ENCODE results near the gene TMPRSS12. TPM values are rescaled to one million over a fixed set of nuclear protein-coding genes. Genes with fewer than 3 reads are reported as not detected.
"Not testable (repeated sequence)": the region's sequence is repeated elsewhere in the genome, so short reads cannot be mapped to it uniquely, and the experiment has no call there.

TMPRSS12 gene
- total RNA-seq, 2 donors from 2014 or later: not detected

DNA sequence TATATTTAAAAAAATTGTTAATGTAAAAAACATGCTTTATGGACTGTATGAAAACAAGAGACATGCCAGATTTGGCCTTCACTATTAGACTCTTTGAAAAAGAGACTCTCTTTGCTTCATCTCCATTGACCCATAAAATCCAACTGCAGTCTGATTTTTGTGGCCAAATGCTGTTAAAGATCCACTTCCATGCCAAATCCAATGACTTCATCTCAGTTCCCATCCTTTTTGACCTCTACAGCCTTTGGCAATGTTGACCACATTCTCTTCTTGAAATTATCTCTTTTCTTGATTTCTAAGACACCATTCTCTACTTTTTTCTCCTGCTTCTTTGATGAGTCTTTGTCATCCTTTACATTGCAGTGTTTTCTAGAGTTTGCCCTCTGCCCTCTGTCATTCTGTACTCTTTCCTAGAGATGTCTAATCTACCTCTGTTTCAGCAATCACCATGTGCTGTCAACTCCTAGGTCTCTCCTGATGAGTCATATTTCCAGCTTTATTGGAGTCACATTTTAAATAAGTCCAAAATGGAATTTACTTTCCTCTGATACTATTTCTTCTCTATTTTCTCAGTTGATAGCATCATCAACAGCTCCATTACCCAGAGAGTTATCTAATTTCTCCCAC lies 2.4 kb downstream of the TMPRSS12 start:
- DNase-seq (ENCODE audit: low spot score) (no peak), ATAC-seq (ENCODE audit: insufficient number of reproducible peaks, low FRiP score, low read depth) (no peak)
- TF ChIP-seq, protein P1, sequence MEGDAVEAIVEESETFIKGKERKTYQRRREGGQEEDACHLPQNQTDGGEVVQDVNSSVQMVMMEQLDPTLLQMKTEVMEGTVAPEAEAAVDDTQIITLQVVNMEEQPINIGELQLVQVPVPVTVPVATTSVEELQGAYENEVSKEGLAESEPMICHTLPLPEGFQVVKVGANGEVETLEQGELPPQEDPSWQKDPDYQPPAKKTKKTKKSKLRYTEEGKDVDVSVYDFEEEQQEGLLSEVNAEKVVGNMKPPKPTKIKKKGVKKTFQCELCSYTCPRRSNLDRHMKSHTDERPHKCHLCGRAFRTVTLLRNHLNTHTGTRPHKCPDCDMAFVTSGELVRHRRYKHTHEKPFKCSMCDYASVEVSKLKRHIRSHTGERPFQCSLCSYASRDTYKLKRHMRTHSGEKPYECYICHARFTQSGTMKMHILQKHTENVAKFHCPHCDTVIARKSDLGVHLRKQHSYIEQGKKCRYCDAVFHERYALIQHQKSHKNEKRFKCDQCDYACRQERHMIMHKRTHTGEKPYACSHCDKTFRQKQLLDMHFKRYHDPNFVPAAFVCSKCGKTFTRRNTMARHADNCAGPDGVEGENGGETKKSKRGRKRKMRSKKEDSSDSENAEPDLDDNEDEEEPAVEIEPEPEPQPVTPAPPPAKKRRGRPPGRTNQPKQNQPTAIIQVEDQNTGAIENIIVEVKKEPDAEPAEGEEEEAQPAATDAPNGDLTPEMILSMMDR (IDR thresholded peaks at IDR 0.05): no peak
- Histone ChIP-seq H3K9me3 (no peaks in the 10 kb centered on the region), H3K36me3 (no peaks in the 10 kb centered on the region), H3K4me3 (no peak overlapping the region), H3K27me3 (replicated peaks; ENCODE audit: insufficient read depth) (no peaks in the 10 kb centered on the region), H3K4me1 (ENCODE audit: control insufficient read depth in 1 of 2, low read depth in 2 of 2) (no peaks in the 10 kb centered on the region), H3K27ac (no peak overlapping the region)

DNA sequence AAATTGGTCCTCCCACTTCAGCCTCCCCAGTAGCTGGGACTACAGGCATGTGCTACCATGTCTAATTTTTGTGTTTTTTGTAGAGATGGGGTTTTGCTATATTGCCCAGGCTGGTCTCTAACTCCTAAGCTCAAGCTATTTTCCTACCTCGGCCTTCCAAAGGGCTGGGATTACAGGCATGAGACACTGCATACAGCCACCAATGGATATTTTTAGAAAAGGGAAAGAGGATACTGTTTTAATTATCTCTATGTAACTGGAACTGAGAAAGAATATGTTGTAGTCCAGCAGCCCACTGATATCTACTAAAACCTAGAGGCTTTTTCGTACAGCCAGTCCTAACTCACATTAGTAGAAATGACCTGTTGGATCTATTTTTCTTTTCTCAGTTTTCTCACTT lies 6.2 kb downstream of the TMPRSS12 start:
- ATAC-seq (ENCODE audit: insufficient number of reproducible peaks, low FRiP score, low read depth): no peak
- H3K27me3 ChIP-seq (replicated peaks; ENCODE audit: insufficient read depth): no peaks in the 10 kb centered on the region
- TF ChIP-seq, protein P1 (IDR thresholded peaks at IDR 0.05): no peak
- DNase-seq (ENCODE audit: low spot score): no peak
- H3K27ac ChIP-seq: no peak overlapping the region
- no peaks in the 10 kb centered on the region for H3K36me3 ChIP-seq
- H3K4me3 ChIP-seq: no peak overlapping the region
- H3K9me3 ChIP-seq: no peaks in the 10 kb centered on the region
- no peaks in the 10 kb centered on the region for H3K4me1 ChIP-seq (ENCODE audit: control insufficient read depth in 1 of 2, low read depth in 2 of 2)

DNA sequence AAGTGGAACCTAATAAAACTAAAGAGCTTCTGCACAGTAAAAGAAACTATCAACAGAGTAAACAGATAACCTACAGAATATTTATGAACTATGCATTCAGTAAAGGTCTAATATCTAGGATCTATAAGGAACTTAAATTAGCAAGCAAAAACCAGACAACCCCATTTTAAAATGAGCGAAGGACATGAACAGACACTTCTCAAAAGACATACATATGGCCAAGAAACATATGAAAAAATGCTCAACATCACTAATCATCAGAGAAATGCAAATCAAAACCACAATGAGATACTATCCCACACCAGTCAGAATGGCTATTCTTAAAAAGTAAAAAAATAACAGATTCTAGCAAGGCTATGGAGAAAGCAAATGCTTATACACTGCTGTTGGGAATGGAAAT lies 12.5 kb downstream of the TMPRSS12 start:
- not testable (repeated sequence) for H3K4me3 ChIP-seq; H3K27me3 ChIP-seq (replicated peaks; ENCODE audit: insufficient read depth); H3K36me3 ChIP-seq; DNase-seq (ENCODE audit: low spot score); H3K4me1 ChIP-seq (ENCODE audit: control insufficient read depth in 1 of 2, low read depth in 2 of 2); H3K27ac ChIP-seq; H3K9me3 ChIP-seq; ATAC-seq (ENCODE audit: insufficient number of reproducible peaks, low FRiP score, low read depth)

DNA sequence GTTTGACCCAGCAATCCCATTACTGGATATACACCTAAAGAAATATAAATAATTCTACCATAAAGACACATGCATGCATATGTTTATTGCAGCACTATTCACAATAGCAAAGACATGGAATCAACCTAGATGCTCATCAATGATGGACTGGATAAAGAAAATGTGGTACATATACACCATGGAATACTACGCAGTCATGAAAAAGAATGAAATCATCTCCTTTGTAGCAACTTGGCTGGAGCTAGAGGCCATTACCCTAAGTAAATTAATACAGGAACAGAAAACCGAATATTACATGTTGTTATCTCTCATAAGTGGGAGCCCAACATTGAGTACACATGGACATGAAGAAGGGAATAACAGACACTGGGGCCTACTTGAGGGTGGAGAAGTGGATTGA lies 13.0 kb downstream of the TMPRSS12 start:
- H3K27me3 ChIP-seq (replicated peaks; ENCODE audit: insufficient read depth); ATAC-seq (ENCODE audit: insufficient number of reproducible peaks, low FRiP score, low read depth); DNase-seq (ENCODE audit: low spot score); H3K4me3 ChIP-seq; H3K36me3 ChIP-seq; H3K9me3 ChIP-seq; H3K4me1 ChIP-seq (ENCODE audit: control insufficient read depth in 1 of 2, low read depth in 2 of 2); H3K27ac ChIP-seq: not testable (repeated sequence)

DNA sequence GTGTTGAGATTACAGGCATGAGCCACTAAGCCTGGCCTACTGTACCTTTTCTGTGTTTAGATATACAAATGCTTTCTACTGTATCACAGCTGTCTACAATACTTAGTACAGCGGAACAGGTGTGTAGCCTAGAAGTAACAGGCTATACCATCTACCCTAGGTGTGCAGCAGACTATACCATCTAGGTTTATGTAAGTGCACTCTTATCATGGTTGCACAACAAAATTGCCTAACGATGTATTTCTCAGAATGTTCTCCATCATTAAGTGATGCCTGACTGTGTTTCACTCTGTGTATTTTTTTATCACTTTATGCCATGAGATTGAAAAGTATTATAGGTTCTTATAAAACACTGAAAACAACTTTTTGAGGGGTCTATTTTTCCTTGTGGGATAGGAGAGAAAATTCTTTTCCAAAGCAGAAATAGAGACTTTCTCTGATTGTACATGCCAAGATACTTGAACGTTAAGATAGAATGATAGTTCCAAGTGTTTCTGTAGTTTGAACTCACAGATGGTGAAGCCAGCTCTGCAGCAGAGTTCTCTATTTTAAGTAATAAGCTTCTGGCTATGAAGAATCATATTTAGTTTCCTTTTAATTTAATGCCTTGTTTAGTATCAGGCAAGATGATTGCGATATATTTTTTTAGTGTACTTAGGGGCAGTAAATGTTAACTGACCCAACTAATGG lies 17.0 kb downstream of the TMPRSS12 start:
- ATAC-seq (ENCODE audit: insufficient number of reproducible peaks, low FRiP score, low read depth): no peak
- Histone ChIP-seq H3K4me3 (no peak overlapping the region), H3K9me3 (no peaks in the 10 kb centered on the region), H3K36me3 (no peaks in the 10 kb centered on the region), H3K27me3 (replicated peaks; ENCODE audit: insufficient read depth) (no peaks in the 10 kb centered on the region), H3K27ac (no peak overlapping the region), H3K4me1 (ENCODE audit: control insufficient read depth in 1 of 2, low read depth in 2 of 2) (no peaks in the 10 kb centered on the region)
- no peak for DNase-seq (ENCODE audit: low spot score)
- TF ChIP-seq, protein P1 (IDR thresholded peaks at IDR 0.05): no peak

DNA sequence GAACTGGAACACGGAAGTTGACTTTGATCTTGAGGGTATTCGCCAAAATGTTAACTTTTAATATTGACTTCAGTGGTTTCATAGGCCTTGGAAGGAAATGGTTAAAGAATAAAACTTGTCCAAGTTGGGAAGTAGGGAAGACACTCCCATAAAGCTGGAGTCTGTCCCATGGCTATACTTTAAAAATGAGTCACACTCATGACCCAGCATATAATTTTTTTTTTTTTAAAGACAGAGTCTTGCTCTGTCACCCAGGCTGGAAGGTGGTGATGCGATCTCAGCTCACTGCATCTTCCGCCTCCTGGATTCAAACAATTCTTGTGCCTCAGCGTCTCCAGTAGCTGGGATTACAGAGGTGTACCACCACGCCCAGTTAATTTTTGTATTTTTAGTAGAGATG lies 19.6 kb downstream of the TMPRSS12 start:
- TF ChIP-seq, protein P1 (IDR thresholded peaks at IDR 0.05): no peak
- DNase-seq (ENCODE audit: low spot score): no peak
- H3K27ac ChIP-seq: no peak overlapping the region
- no peak overlapping the region for H3K4me3 ChIP-seq
- no peak for ATAC-seq (ENCODE audit: insufficient number of reproducible peaks, low FRiP score, low read depth)
- no peaks in the 10 kb centered on the region for H3K4me1 ChIP-seq (ENCODE audit: control insufficient read depth in 1 of 2, low read depth in 2 of 2)
- no peaks in the 10 kb centered on the region for H3K27me3 ChIP-seq (replicated peaks; ENCODE audit: insufficient read depth)
- H3K9me3 ChIP-seq: no peaks in the 10 kb centered on the region
- no peaks in the 10 kb centered on the region for H3K36me3 ChIP-seq
